Fibroblast of pulmonary artery (primary cell): ENCODE data around the gene FAM131C.
"Not testable (repeated sequence)": the region's sequence is repeated elsewhere in the genome, so short reads cannot be mapped to it uniquely, and the experiment has no call there.

ENCODE experiments used
- DNase-seq: peaks from one replicate; pipeline ENCODE4 v3.0.0-alpha.2; 2010; ENCODE audit warnings: low read depth
- H3K4me3 ChIP-seq: replicated peaks from 2 replicates; pipeline ENCODE4 v1.5.1; 2011; ENCODE audit warnings: low read depth, mild to moderate bottlenecking, control low read depth, low read length, moderate library complexity
- TF ChIP-seq, protein P1 (sequence below): IDR thresholded peaks from 2 replicates; pipeline ENCODE4 v1.5.1; 2011; ENCODE audit warnings: mild to moderate bottlenecking, control low read depth, low read length, inconsistent platforms; ENCODE audit errors: missing control alignments

Gene FAM131C

DNA sequence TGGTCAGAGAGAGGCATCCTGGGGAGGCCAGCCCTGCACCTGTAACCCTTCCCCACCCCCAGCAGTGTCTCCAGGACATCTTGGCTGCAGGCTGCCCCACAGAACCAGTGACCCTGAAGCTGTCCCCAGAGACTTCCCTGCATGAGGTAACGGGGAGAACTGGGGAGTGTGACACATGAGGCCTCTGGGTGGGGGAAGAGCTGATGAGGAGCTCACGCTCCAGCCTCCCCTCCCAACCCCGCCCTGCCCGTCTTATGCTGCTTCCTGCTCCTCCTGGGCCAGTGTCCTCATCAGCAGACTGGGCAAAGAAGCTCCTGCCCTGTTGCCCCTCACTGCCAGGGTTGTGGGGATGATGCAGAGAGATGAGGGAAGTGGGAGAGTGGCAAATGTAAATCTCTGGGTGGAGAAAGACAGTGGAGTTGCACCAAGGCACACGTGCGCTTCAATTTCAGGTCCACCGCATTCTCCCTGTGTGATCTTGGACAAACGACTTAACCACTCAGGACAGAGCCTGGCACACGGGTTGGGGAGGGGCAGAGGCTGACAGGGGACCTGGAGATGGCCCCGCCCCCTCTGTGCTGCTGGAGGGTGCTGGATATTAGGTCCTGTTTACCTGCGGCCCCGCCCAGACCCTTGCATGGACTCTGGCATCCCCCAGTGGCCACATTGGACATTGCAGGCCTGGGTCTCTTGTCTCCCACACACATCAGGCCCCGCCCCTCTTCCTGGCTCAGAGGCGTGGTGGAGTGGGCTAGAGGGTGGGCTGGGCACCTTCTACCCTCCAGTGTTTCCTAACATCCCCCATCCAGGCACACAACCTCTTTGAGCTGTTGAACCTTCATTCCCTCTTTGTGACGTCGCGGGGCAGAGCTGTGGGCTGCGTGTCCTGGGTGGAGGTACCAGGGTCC is 17.6 kb downstream of the FAM131C start:
- H3K4me3 ChIP-seq: no peak overlapping the region
- TF ChIP-seq, protein P1, sequence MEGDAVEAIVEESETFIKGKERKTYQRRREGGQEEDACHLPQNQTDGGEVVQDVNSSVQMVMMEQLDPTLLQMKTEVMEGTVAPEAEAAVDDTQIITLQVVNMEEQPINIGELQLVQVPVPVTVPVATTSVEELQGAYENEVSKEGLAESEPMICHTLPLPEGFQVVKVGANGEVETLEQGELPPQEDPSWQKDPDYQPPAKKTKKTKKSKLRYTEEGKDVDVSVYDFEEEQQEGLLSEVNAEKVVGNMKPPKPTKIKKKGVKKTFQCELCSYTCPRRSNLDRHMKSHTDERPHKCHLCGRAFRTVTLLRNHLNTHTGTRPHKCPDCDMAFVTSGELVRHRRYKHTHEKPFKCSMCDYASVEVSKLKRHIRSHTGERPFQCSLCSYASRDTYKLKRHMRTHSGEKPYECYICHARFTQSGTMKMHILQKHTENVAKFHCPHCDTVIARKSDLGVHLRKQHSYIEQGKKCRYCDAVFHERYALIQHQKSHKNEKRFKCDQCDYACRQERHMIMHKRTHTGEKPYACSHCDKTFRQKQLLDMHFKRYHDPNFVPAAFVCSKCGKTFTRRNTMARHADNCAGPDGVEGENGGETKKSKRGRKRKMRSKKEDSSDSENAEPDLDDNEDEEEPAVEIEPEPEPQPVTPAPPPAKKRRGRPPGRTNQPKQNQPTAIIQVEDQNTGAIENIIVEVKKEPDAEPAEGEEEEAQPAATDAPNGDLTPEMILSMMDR: peak; percentile 89
- peak; percentile 75 for DNase-seq

GRCh38 chr1:16054598-16055540 is 18.6 kb downstream of the FAM131C start:
- TF ChIP-seq, protein P1: no peak
- no peak for DNase-seq
- no peak overlapping the region for H3K4me3 ChIP-seq

DNA sequence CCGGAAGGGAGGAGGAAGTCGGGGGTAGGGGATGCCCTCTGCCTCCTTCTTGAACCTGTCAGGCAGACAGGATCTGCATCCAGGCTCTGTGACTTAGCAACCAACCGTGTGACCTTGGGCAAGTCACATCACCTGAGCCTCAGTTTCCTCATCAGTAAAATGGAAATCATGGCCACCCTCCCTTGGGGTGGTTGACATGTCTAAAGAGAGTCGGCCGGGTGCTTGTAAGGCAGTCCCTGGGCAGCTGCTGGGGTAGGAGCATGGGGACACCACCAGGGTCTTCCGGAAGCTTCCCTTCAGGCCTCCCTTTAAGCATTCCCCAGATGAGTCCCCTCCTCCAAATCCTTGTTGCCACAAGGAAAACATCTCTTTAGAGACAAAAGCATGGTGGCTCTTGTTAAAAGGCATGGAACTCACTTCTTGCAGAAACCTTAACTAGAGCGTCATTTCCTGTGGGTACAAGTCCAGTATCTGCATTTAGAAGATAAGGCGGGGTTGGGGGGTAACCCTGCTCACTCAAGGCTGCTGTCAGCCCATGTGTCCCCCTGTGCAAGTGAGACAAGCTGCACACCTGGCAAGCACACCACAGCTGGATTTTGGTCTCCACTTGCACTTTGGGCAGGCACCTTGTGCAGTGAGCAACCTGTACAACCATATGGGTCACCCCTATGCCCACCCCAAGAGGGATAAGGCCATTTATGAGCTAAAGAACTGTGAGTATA is 19.5 kb downstream of the FAM131C start:
- TF ChIP-seq, protein P1: no peak
- no peak overlapping the region for H3K4me3 ChIP-seq
- no peak for DNase-seq

DNA sequence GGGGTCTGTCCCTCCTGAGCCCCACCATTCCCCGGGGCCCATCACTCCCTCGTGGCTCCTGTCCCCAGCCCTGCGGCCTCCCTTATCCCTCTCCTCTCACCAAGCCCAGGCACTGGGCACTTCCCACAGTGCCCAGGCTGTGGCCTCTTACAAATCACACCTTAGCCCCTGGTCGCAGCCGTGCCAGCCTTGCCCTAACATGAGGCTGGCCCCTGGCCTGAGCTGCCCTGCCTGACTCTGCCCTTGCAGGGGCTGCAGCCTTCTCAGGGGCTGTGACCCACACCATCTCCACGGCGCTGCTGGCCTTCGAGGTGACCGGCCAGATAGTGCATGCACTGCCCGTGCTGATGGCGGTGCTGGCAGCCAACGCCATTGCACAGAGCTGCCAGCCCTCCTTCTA is 21.5 kb downstream of the FAM131C start:
- not testable (repeated sequence) for DNase-seq, H3K4me3 ChIP-seq

DNA sequence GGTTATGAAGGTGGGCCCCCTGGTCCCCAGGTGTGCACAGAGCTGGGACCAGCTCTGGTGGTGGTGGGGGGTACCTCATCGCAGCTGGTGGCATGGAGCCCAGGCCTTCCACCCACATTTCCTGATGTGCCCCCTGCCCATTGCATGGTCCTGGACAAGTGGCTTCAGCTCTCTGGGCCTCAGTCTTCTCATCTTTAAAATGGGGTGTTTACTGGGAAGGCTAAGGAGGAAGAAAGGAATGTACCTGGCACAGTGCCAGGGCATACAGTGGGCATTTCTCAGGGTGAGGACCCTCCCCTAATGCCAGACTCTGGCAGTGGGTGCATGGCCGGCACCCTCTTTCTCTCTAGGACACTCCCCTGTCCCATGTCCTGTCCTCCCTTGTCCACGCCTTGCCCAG is 22.4 kb downstream of the FAM131C start:
- DNase-seq: no peak
- H3K4me3 ChIP-seq: no peak overlapping the region
- TF ChIP-seq, protein P1: no peak

DNA sequence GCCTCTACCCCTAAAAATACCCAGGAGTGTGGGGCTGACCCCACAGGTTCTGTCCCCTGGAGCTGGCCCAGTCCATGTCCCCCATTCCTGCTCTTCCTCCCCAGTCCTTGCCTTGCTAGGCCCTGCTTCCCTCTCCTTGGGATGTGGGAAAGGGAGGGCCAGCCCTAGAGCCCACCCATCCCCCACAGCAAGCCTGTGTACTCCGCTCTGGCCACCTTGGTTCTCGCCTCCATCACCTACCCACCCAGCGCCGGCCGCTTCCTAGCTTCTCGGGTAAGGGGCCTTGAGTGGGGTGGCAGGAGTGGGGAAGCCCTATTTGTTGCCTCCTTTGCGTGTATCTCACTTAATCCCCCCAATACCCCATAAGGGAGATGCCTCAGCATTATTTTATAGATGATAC is 23.1 kb downstream of the FAM131C start:
- TF ChIP-seq, protein P1: no peak
- no peak overlapping the region for H3K4me3 ChIP-seq
- no peak for DNase-seq
